GM18508 (cell line): ENCODE measurements around the gene RNF167.

ENCODE experiments used
- ATAC-seq: cut with Tn5 transposase; IDR thresholded peaks from one replicate; pipeline ENCODE4 v1.9.1; 2021; ENCODE audit warnings: moderate number of reproducible peaks; ENCODE audit not compliant: insufficient read depth, unreplicated experiment

The RNF167 gene

DNA sequence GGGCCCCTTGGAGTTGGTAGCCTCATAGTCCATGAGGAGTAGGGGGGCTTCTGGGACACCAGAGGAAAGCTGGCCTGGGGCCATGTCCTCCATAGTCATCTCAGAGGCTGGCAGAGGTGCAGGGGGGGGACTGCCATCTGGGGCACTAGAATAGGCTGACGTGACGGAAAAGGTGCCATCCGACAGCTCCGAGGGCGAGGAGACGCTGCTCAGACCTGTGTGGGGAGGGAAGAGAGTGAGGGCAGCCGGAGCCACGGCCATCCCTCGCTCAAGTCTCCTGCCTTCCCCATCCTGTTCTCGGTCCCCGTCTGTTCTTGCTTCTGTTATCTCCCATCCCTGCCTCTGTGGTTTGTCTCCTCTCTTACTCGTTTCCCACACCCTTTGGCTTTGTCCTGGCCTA lies 32.3 kb downstream of the RNF167 start:
- no peak for ATAC-seq

- ATAC-seq = no peak
These were observed 32.7 kb downstream of the RNF167 start for GRCh38 chr17:4972752-4973151.

- no peak for ATAC-seq
These were observed 33.4 kb downstream of the RNF167 start for GRCh38 chr17:4973256-4974114.

DNA sequence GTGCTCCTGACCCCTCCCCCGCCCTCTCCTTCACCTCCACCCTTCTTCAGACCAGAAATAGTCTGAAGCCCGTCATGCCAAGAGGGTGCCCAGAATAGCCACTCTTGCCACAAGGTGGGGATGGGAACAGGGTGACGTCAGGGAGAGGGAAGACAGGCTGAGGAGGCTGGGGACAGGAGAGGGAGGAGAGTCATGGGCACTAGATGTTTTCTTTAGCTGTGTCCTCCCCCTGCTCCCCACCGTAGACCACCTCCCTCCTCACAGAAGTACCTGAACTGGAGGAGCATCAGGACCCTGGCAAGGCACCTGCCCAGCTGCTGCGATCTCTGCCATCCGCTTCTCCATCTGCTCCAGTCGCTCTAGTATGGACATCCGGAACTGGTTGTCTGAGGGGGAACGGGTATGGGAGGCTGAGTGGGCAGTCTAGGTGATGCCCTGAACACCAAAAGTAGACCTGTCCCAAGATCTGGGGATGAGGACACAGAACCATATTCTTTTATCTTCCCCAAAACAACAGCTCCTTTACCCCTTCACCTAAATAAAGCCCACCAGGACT lies 34.1 kb downstream of the RNF167 start:
- no peak for ATAC-seq

DNA sequence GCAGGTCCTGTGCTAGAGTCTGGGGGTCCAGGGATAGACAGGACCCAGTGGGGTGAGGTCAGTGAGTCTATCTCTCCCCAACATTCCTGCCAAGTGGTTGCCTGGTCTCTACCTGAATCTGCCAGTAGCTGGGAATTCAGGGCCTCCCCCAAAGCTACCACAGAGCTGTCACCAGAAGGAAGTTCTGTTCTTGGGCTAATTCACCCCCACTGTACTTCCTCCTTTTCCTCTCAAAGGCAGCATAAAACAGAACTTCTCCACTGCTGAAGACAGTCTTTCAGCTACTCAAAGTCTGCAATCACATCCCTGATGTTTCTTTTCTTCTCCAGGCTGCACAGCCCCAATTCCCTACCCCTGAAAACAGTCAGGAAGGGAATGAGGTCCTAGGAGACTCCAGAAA lies 38.7 kb downstream of the RNF167 start:
- no peak for ATAC-seq

DNA sequence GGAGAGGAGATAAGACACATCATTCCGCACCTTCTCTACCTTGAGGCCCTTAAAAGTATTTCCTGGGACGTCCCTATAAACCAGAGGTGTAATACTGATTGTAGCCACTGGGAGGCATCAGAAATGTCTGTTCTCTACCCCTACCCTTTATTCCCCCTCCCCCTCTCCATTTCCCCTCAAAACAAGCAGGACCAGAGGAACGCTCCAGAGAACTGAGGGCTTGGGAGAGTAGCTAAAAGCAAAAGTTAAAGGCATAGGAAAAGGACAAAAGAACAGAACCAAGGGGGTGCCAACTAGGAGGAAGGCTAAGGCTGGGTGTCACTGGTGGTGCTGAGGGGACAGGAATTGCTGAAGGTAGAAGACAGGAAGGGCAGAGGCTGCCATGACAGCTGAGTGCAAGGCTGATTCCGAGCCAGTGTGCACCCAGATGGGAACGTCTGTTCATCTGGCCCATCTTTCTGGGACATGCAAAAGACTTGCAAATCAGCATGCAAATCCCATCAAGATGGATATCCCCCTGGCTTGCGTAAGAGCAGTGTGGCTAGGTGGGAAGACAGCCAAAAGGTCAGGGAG lies 40.7 kb downstream of the RNF167 start:
- ATAC-seq = no peak

DNA sequence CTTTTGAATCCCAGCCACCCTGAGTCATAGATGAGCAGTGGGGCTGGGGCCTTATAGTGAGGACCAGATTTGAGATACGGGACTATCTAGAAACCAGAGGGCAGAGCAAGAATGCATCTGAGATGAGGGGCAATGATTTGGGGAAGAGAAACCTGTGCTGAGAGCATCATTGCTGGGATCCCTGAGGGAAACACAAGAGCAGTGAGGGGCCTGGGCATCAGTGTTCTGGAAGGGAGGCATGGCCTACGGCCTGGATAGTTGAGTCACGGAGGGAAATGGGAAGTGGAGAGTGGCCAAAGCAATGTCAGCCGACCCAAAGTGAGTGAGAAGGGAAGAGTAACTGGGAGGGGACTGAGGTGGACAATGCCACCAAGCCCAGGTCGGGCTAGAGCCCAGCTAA lies 42.2 kb downstream of the RNF167 start:
- ATAC-seq = no peak

- ATAC-seq = no peak
These were observed 46.3 kb downstream of the RNF167 start for GRCh38 chr17:4986403-4986802.

DNA sequence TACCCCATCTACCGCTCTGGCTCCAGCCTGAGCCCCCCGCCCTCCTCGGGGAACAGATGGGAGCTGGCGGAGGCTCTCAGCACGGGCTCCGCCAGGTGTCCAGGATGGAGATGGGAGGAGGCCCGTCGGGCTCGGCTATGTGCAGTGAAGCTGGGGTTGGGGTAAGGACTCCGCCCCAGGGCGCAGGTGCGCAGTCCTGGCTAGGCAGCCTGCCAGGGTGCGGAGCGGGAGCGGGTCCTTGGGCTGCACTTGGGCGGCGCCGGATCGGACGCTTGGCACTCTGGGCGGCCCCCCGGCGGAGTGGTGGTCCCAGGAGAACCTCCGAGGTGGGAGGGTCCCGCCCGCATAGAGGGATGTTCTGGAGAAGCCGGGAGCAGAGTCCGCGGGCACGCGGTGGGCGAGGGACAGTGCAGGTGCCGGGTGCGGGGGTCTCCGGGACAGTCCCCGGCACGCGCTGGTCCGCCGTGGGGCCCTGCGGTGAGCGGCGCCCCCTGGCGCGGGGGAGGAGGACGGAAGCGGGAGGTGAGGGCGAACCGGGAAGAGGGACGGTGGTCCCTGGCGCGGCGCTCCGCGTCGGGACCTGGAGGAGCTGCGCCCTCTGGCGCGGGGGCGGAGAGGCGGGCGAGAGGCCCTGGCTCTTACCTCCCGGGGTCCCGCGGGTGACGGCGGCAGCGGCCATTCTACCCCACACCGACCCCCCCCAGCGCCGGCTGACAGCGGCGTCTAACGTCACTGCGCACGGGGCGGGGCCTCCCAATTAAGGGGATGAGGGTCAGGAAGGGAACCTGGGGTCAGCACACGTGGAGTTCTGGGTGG lies 47.1 kb downstream of the RNF167 start, which contains the start of gene CAMTA2:
TSS of gene CAMTA2 (minus strand) at position 725 of the 816 bp plus-strand sequence. CDS start 1,453 bp downstream, outside the sequence.
- ATAC-seq = no peak

- ATAC-seq = no peak
These were observed 47.9 kb downstream of the RNF167 start for GRCh38 chr17:4987767-4988567.

- no peak for ATAC-seq
These were observed 54.1 kb downstream of the RNF167 start for GRCh38 chr17:4994081-4994595.
